ENCODE measurements around the gene KIF16B. TPM values are rescaled to one million over a fixed set of nuclear protein-coding genes. Genes with fewer than 3 reads are reported as not detected.

Gene KIF16B
- total and polyA plus RNA-seq, 2 of the 8 experiments (the other 6 are each of a cell fraction or from before 2014, with no cell fraction given): 3.0 to 9.2 TPM

- TF ChIP-seq CHD7 (IDR thresholded peaks at IDR 0.05; ENCODE audit: insufficient replicate concordance, low read length): no peak
- no peak for TF ChIP-seq GABPA (IDR thresholded peaks at IDR 0.05; ENCODE audit: borderline replicate concordance, insufficient read depth, low read length)
- TF ChIP-seq POLR2AphosphoS5 (IDR thresholded peaks at IDR 0.05; ENCODE audit: low read depth, low read length): no peak
- no peak for TF ChIP-seq TBP (IDR thresholded peaks at IDR 0.05; ENCODE audit: low read depth, low read length)
- TF ChIP-seq YY1 (IDR thresholded peaks at IDR 0.05; ENCODE audit: low read depth, low read length): no peak
- TF ChIP-seq POLR2A (IDR thresholded peaks at IDR 0.05; ENCODE audit: control extremely low read depth in 1 of 2, low read depth in 2 of 2, low read length in 2 of 2): no peak
- TF ChIP-seq HDAC2 (IDR thresholded peaks at IDR 0.05; ENCODE audit: borderline replicate concordance in 1 of 2, low read depth in 2 of 2, low read length in 2 of 2): no peak
- no peak for TF ChIP-seq GTF2F1 (IDR thresholded peaks at IDR 0.05; ENCODE audit: borderline replicate concordance, low read depth, low read length)
- TF ChIP-seq JUND (IDR thresholded peaks at IDR 0.05; ENCODE audit: low read length): no peak
Measured at GRCh38 chr20:16486532-16486931, 86.7 kb downstream of the KIF16B start (continued).

Data from H1 (cell line).